CD14-positive monocyte (primary cell): ENCODE measurements around the gene HIGD1C. TPM values are rescaled to one million over a fixed set of nuclear protein-coding genes. Genes with fewer than 3 reads are reported as not detected.
"Not testable (repeated sequence)": the region's sequence is repeated elsewhere in the genome, so short reads cannot be mapped to it uniquely, and the experiment has no call there.

Experiments used
- DNase-seq, 3 donors: peaks; one replicate each; pipeline ENCODE4 v3.0.0-alpha.2; 2011 to 2022
- H2AFZ ChIP-seq: 2 replicates; pipeline ENCODE4 v1.6.0; 2012; ENCODE audit warnings: mild to moderate bottlenecking, low read depth, low read length, inconsistent platforms; ENCODE audit not compliant: insufficient read depth, poor library complexity, severe bottlenecking
- H3K27ac ChIP-seq, 2 donors: 1 replicate in 1 of 2; 2 replicates in 1 of 2; pipeline ENCODE4 v1.5.1; 2012 to 2013; ENCODE audit warnings: low read length in 2 of 2, control low read depth in 1 of 2, inconsistent platforms in 1 of 2, low read depth in 1 of 2, mild to moderate bottlenecking in 1 of 2
- H3K27me3 ChIP-seq, 2 donors: one replicate each; pipeline versions ENCODE4 v1.6.0 to v1.6.1; 2011 to 2013; ENCODE audit warnings: low read length in 2 of 2; ENCODE audit not compliant: control insufficient read depth in 2 of 2, insufficient read depth in 2 of 2
- H3K36me3 ChIP-seq, 2 donors: replicated peaks in 1 of 2; 1 replicate in 1 of 2; 2 replicates in 1 of 2; pipeline versions ENCODE4 v1.5.1 to v1.6.1; 2012 to 2013; ENCODE audit warnings: low read length in 2 of 2, control low read depth in 1 of 2, inconsistent platforms in 1 of 2, mild to moderate bottlenecking in 1 of 2; ENCODE audit not compliant: insufficient read depth in 2 of 2, control insufficient read depth in 1 of 2
- H3K4me1 ChIP-seq, 2 donors: 1 replicate in 1 of 2; 2 replicates in 1 of 2; pipeline versions ENCODE4 v1.5.1 to v1.6.1; 2012 to 2013; ENCODE audit warnings: low read length in 2 of 2, control low read depth in 1 of 2, inconsistent platforms in 1 of 2, mild to moderate bottlenecking in 1 of 2, moderate library complexity in 1 of 2; ENCODE audit not compliant: insufficient read depth in 2 of 2, control insufficient read depth in 1 of 2
- H3K4me2 ChIP-seq: replicated peaks from 2 replicates; pipeline ENCODE3; 2012; ENCODE audit warnings: low read length, moderate library complexity, mild to moderate bottlenecking; ENCODE audit not compliant: poor library complexity, severe bottlenecking; ENCODE audit errors: extremely low read depth
- H3K4me3 ChIP-seq, 3 experiments: fragments of 200-600 bp in 1 of 3; sonication (generic) in 1 of 3; replicated peaks in 1 of 3; 1 replicate in 2 of 3; 2 replicates in 1 of 3; pipeline ENCODE4 v1.5.1; 2011 to 2013; ENCODE audit warnings: low read length in 3 of 3, mild to moderate bottlenecking in 3 of 3, control low read depth in 2 of 3, low read depth in 2 of 3, inconsistent platforms in 1 of 3, moderate library complexity in 1 of 3
- H3K79me2 ChIP-seq: 2 replicates; pipeline ENCODE4 v1.6.0; 2012; ENCODE audit warnings: mild to moderate bottlenecking, control low read depth, inconsistent platforms, low read length, moderate library complexity; ENCODE audit not compliant: insufficient read depth
- H3K9ac ChIP-seq: 2 replicates; pipeline ENCODE4 v1.6.0; 2017; ENCODE audit warnings: low read length, mild to moderate bottlenecking; ENCODE audit not compliant: insufficient read depth, poor library complexity, severe bottlenecking
- H3K9me3 ChIP-seq, 2 donors: replicated peaks in 1 of 2; 1 replicate in 1 of 2; 2 replicates in 1 of 2; pipeline versions ENCODE4 v1.5.1 to v1.6.1; 2012 to 2013; ENCODE audit warnings: low read length in 2 of 2, control low read depth in 1 of 2; ENCODE audit not compliant: control insufficient read depth in 1 of 2, insufficient read depth in 1 of 2
- H4K20me1 ChIP-seq: 2 replicates; pipeline ENCODE4 v1.6.0; 2012; ENCODE audit warnings: mild to moderate bottlenecking, low read length, control low read depth, moderate library complexity; ENCODE audit not compliant: insufficient read depth
- H3K27ac Mint-ChIP-seq, 7 donors: one replicate each; pipeline ENCODE4 v1.8.0; 2020; ENCODE audit warnings: mild to moderate bottlenecking in 7 of 7, mixed read lengths in 7 of 7, moderate library complexity in 6 of 7, inconsistent platforms in 2 of 7
- H3K27me3 Mint-ChIP-seq, 3 donors: one replicate each; pipeline ENCODE4 v1.8.0; 2021 to 2022; ENCODE audit warnings: low read depth in 3 of 3, mild to moderate bottlenecking in 3 of 3, mixed read lengths in 3 of 3, moderate library complexity in 3 of 3, inconsistent platforms in 1 of 3
- H3K36me3 Mint-ChIP-seq, 2 donors: one replicate each; pipeline ENCODE4 v1.8.0; 2020; ENCODE audit warnings: mixed read lengths in 2 of 2, inconsistent platforms in 1 of 2, mild to moderate bottlenecking in 1 of 2
- H3K4me1 Mint-ChIP-seq: one replicate; pipeline ENCODE4 v1.8.0; 2020; ENCODE audit warnings: mild to moderate bottlenecking, mixed read lengths
- H3K4me3 Mint-ChIP-seq, 2 donors: one replicate each; pipeline ENCODE4 v1.8.0; 2020; ENCODE audit warnings: mild to moderate bottlenecking in 2 of 2, mixed read lengths in 2 of 2, moderate library complexity in 1 of 2
- H3K9me3 Mint-ChIP-seq, 7 donors: one replicate each; pipeline ENCODE4 v1.8.0; 2020 to 2022; ENCODE audit warnings: mixed read lengths in 7 of 7, mild to moderate bottlenecking in 6 of 7, moderate library complexity in 6 of 7, inconsistent platforms in 2 of 7
- CTCF ChIP-seq: fragments of 200-600 bp; IDR thresholded peaks from one replicate; pipeline ENCODE4 v1.8.0; 2022; ENCODE audit warnings: antibody characterized with exemption, mild to moderate bottlenecking
- WGBS: methylation state at CpG from one replicate; pipeline ENCODE4 v1.1.5; 2013; ENCODE audit warnings: missing lambda C conversion rate; ENCODE audit not compliant: insufficient coverage; 5-methylcytosine and 5-hydroxymethylcytosine counted together
- intact Hi-C, 2 donors: fragments of 100-400 bp; cut with micrococcal nuclease; formaldehyde crosslinking; loops; one replicate each; pipeline versions ENCODE4 v1.15.0 to v1.15.1; 2023
- polyA plus RNA-seq, 3 donors: library from polyadenylated mRNA; depleted of rRNA in 1 of 3; unstranded in 2 of 3; stranded (reverse) in 1 of 3; fragments of 300-500 nt in 2 of 3; fragments of >200 nt in 1 of 3; fragmentation: Illumina TruSeq in 2 of 3; gene quantifications; 1 replicate in 2 of 3; 2 replicates in 1 of 3; pipeline ENCODE4 v1.2.3, GENCODE V29; 2012 to 2021

Gene HIGD1C
- polyA plus RNA-seq, 3 donors: not detected

- Mint-ChIP-seq H3K4me3 (peak overlapping the region; percentile 98 to 100), H3K27me3 (peaks cover 0 to 2% (median 0%) of the 10 kb centered on the region in 3 donors), H3K4me1 (peaks cover 68% of the 10 kb centered on the region), H3K27ac (peak overlapping the region in 4 of 7 donors; percentile 16 to 66 (median 36)), H3K36me3 (peaks cover 29 to 39% of the 10 kb centered on the region in 2 donors), H3K9me3 (no peaks in the 10 kb centered on the region)
- Histone ChIP-seq H3K4me1 (peaks cover 41 to 62% of the 10 kb centered on the region in 2 donors), H3K27ac (peak overlapping the region in 1 of 2 donors; percentile 83), H2AFZ (no peak overlapping the region), H4K20me1 (peaks cover 64% of the 10 kb centered on the region), H3K27me3 (no peaks in the 10 kb centered on the region), H3K9me3 (no peaks in the 10 kb centered on the region), H3K4me3 (peak overlapping the region; percentile 59 to 98 (median 87)), H3K4me2 (peak overlapping the region; percentile 99), H3K79me2 (peaks cover 90% of the 10 kb centered on the region), H3K9ac (peak overlapping the region; percentile 44), H3K36me3 (peaks cover 18 to 34% of the 10 kb centered on the region in 2 donors)
- no peak for TF ChIP-seq CTCF
- no peak for DNase-seq
- WGBS: 5% methylated on average over 3 of the region's 3 CpGs
- intact Hi-C loops: loop anchor here in 1 of 2 donors (5.0 to 10.0 kb wide), 2 partner anchors 94 to 1224 kb away; partner anchors contain the start of gene FMNL3
These were observed 24.0 kb upstream of the HIGD1C start for GRCh38 chr12:50928392-50928791.

- Histone ChIP-seq H3K4me3 (no peak overlapping the region), H3K4me1 (peaks cover 49 to 68% of the 10 kb centered on the region in 2 donors), H3K79me2 (peaks cover 88% of the 10 kb centered on the region), H4K20me1 (peaks cover 73% of the 10 kb centered on the region), H3K9ac (no peak overlapping the region), H3K9me3 (no peaks in the 10 kb centered on the region), H3K36me3 (peaks cover 18 to 40% of the 10 kb centered on the region in 2 donors), H3K27ac (no peak overlapping the region), H2AFZ (no peak overlapping the region), H3K4me2 (no peak overlapping the region), H3K27me3 (no peaks in the 10 kb centered on the region)
- Mint-ChIP-seq H3K27ac (peak overlapping the region in 1 of 7 donors; percentile 57), H3K4me1 (peaks cover 74% of the 10 kb centered on the region), H3K27me3 (peaks cover 0 to 2% (median 0%) of the 10 kb centered on the region in 3 donors), H3K4me3 (no peak overlapping the region), H3K36me3 (peaks cover 29 to 42% of the 10 kb centered on the region in 2 donors), H3K9me3 (no peaks in the 10 kb centered on the region)
- no peak for DNase-seq
- no peak for TF ChIP-seq CTCF
- 92% methylated on average over 1 of the region's 3 CpGs for WGBS
- intact Hi-C loops: loop anchor here in 1 of 2 donors (5.0 to 10.0 kb wide), 2 partner anchors 92 to 1225 kb away; partner anchors contain the start of gene FMNL3
These were observed 22.5 kb upstream of the HIGD1C start for GRCh38 chr12:50929831-50930230.

GRCh38 chr12:50930477-50930876 lies 21.9 kb upstream of the HIGD1C start:
- peaks cover 81% of the 10 kb centered on the region for H3K79me2 ChIP-seq
- H3K4me3 Mint-ChIP-seq, DNase-seq, H3K27me3 Mint-ChIP-seq, H3K9ac ChIP-seq, H3K4me2 ChIP-seq, H3K9me3 Mint-ChIP-seq, H3K27me3 ChIP-seq, H2AFZ ChIP-seq, intact Hi-C loops, H3K4me3 ChIP-seq, H3K27ac ChIP-seq, H3K9me3 ChIP-seq: not testable (repeated sequence)
- H3K27ac Mint-ChIP-seq: peak overlapping the region in 2 of 7 donors; percentile 51 to 55
- H3K36me3 ChIP-seq: peaks cover 18 to 40% of the 10 kb centered on the region in 2 donors
- H3K4me1 Mint-ChIP-seq: peaks cover 78% of the 10 kb centered on the region
- H3K36me3 Mint-ChIP-seq: peaks cover 29 to 42% of the 10 kb centered on the region in 2 donors
- peaks cover 54 to 75% of the 10 kb centered on the region in 2 donors for H3K4me1 ChIP-seq
- peaks cover 73% of the 10 kb centered on the region for H4K20me1 ChIP-seq
- 100% methylated on average over 3 of the region's 12 CpGs for WGBS
